EH (cell line): Measurements from ENCODE around the gene ZFP62.
A peak's percentile ranks its signal among the peaks of the same experiment; 100 is the strongest.
"Not testable (repeated sequence)": the region's sequence is repeated elsewhere in the genome, so short reads cannot be mapped to it uniquely, and the experiment has no call there.

Experiments used
- DNase-seq: peaks from one replicate; pipeline ENCODE4 v3.0.0-alpha.2; 2015; ENCODE audit warnings: low read depth

The ZFP62 gene

GRCh38 chr5:180830253-180831138 lies 30.6 kb downstream of the ZFP62 start:
- peak; percentile 58 for DNase-seq

- no peak for DNase-seq
Measured at GRCh38 chr5:180829726-180830125, 31.4 kb downstream of the ZFP62 start.

GRCh38 chr5:180828756-180829531 lies 32.1 kb downstream of the ZFP62 start:
- DNase-seq = not testable (repeated sequence)

GRCh38 chr5:180827374-180827773 lies 33.7 kb downstream of the ZFP62 start:
- DNase-seq = not testable (repeated sequence)

- peak; percentile 90 for DNase-seq
Measured at GRCh38 chr5:180825768-180826525, 35.1 kb downstream of the ZFP62 start.

- no peak for DNase-seq
Measured at GRCh38 chr5:180824630-180825476, 36.2 kb downstream of the ZFP62 start.

DNA sequence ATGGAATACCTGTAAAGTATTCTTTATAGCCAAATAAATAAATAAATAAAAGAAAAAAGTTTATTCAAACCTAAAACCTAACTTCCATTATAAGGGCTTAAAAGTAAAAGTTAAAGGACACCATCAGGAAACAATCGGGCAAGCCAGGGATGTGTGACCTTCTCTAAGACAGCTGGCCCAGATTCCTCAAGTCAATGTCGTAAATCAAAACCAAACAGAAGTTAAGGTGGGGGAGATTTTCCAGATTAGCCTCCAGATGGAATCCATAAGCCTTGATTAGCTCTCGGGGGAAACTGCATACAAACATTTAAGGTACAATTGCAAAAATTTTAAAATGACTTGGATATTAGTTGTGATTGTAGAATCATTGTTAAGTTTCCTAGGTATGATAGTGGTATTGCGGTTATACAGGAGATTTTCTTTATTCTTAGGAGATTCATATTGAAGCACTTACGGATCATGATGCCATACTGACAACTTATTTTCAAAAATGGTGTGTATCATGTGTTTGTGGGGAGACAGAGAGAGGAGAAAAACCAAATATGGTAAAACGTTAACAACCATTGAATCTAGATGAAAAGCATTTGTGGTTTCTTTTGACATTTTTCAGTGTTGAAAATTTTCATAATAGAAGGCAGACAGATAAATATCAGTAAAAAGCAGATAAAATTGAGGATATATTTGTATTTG lies 37.0 kb downstream of the ZFP62 start:
- DNase-seq = no peak

DNA sequence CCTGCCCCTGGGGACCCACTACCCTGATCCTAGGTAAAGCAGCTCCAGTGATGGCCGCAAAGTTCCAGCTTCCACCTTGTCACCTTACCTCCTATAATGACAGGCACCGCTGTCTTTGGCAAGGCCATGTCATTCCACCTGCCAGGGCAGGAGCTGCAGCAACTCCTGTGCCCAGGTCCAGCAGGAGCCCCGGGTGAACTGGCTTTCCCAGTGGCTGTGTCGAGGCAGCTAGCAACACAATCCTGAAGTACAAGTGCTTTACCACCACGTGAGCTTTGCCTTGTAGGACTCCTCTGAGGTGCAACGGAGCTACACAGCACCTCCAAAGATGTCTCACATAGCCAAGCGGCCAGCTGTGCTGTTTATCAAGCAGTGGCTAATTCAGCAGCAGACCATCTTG lies 37.7 kb downstream of the ZFP62 start:
- no peak for DNase-seq

- DNase-seq = no peak
Measured at GRCh38 chr5:180821538-180821937, 39.5 kb downstream of the ZFP62 start.

DNA sequence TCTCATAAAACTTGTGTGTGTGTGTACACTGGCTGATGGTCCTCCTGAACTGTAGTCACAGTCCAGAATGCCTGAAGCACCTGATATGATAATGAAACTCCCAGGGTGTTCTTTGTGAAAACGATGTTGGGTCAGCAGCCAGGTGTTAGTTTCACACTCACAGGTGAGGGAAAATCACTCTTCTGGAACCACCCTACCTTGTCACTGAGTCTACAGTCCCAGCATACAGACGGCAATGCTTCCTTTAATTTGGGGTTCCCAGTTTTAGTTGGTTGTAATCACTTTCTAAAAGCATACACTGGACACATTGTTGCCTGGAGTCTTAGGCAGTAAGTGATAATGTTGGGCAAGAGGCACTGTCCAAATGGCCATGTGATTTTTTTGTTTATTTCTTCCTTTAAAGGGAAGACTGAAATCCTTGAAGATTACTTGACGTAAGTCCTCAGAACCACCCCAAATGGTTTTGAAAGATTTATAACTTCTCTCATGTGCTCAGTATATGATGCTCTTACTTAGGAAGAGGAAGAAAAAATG lies 40.2 kb downstream of the ZFP62 start:
- DNase-seq = no peak

DNA sequence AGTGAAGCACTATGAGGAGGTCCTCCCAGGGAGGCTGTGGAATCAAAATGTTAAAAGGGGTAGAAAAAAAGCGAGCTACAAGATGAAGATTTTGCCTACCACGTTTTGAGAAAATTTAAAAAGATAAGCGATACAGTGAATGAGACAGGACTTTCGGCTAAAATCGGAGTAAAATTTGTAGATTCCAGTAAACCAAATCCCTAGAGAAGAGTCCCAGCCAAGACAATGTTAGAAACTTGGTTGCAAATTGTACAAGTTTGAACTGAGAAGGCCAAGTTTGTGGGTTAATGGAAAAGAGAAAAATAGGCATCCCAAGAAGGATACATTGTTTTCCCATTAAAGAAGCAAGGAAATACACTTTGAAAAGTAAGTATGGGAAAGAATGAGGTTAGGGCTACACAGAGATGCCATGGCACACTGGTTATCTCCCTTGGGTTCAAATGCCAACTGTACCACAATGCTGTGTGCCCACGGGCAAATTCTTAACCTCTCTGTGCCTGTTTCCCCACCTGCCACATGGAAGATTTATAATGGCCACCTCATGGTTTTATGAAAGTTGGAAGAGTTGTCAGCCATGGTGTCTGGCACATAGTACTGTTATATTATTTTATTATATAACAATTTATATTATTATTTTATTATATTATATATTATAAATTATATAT lies 42.3 kb downstream of the ZFP62 start:
- no peak for DNase-seq

GRCh38 chr5:180817893-180818674 lies 43.0 kb downstream of the ZFP62 start:
- DNase-seq = no peak

- no peak for DNase-seq
Measured at GRCh38 chr5:180816608-180817534, 44.2 kb downstream of the ZFP62 start.

DNA sequence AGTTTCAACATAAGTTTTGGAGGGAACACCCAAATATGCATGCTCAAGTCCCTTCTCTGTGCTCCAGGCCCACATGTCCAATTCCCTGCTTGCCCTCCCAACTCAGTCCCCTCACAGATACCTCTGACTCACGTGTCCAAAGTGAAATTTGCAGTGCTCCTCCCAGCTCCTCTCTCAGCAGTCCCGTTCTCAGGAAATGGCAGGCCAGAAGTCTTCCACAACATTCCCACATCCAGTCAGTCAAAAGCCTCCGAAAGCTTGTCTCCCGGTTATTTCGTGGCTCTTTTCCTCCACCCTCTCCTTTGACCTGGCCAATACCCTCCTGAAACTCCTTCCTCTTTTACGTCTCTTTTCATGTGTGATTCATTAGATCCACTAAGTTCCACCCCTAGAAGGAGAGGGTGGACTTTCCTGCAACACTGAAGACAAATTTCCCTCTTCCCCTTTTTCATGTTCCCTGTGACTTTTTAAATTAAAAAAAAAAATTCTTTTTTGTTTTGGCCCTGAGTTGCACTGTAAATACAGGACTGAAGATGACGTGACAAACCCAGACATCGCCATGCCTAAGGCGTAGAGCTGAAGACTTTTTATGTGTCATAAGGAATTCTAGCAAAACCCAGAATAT lies 45.7 kb downstream of the ZFP62 start:
- peak; percentile 39 for DNase-seq

GRCh38 chr5:180813420-180813819 lies 47.7 kb downstream of the ZFP62 start:
- no peak for DNase-seq

DNA sequence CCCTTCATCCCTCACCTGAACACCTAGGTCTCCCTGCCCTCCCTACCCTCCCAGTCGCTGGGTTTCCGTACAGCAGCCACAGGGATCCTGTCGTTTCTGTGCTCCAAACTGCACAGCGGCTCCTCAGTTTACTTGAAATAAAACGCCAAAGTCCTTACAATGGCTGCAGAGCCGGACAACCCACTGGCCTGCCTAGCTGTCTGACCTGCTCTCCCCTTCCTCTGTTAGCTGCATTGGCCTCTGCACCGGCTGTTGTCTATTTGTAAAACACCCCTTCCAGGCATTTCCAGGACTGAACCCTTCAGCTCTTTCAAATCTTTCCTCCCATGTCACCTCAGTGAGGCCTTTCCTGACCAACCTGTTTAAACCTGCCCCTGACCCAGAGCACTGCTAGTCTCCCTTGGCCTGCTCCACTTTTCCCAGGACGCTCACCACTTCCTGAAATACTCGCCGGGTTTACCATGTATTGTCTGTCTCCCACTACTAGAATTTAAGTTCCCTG lies 49.4 kb downstream of the ZFP62 start:
- no peak for DNase-seq

- peak; percentile 53 for DNase-seq
Measured at GRCh38 chr5:180810959-180811622, 50.0 kb downstream of the ZFP62 start.
